AG09319 (cell line): ENCODE results near the gene CD276.

ENCODE experiments used
- DNase-seq: peaks from one replicate; pipeline ENCODE4 v3.0.0-alpha.2; 2010; ENCODE audit warnings: low read depth; ENCODE audit errors: extremely low read depth
- TF ChIP-seq, protein P1 (sequence below): IDR thresholded peaks from 2 replicates; pipeline ENCODE4 v1.5.1; 2011; ENCODE audit warnings: low read depth, mild to moderate bottlenecking, inconsistent platforms, low read length, moderate library complexity

CD276 gene

GRCh38 chr15:73655724-73656123 is 28.5 kb upstream of the CD276 start:
- DNase-seq = no peak
- TF ChIP-seq, protein P1, sequence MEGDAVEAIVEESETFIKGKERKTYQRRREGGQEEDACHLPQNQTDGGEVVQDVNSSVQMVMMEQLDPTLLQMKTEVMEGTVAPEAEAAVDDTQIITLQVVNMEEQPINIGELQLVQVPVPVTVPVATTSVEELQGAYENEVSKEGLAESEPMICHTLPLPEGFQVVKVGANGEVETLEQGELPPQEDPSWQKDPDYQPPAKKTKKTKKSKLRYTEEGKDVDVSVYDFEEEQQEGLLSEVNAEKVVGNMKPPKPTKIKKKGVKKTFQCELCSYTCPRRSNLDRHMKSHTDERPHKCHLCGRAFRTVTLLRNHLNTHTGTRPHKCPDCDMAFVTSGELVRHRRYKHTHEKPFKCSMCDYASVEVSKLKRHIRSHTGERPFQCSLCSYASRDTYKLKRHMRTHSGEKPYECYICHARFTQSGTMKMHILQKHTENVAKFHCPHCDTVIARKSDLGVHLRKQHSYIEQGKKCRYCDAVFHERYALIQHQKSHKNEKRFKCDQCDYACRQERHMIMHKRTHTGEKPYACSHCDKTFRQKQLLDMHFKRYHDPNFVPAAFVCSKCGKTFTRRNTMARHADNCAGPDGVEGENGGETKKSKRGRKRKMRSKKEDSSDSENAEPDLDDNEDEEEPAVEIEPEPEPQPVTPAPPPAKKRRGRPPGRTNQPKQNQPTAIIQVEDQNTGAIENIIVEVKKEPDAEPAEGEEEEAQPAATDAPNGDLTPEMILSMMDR = no peak

DNA sequence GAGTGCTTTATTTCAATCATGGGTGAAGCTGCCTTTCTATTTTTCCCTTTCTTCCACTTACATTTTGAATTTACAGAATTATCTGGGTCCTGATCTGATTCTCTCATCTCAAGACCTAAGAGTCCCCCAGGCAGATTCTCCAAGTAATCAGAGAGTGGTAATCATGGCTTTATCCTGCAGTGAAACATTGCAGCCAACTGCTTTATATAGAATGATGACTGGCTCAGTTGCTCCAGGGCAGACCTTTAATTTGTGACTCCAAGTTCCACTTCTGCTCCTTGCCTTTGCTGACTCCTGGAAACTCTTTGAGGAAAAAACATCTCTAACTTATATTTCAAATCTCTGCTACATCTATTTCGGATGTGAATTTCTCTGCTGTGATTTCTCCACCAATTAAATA is 25.5 kb upstream of the CD276 start:
- TF ChIP-seq, protein P1 = no peak
- no peak for DNase-seq

GRCh38 chr15:73660455-73660854 is 23.7 kb upstream of the CD276 start:
- TF ChIP-seq, protein P1 = no peak
- DNase-seq = no peak

GRCh38 chr15:73674587-73674986 is 9.6 kb upstream of the CD276 start:
- DNase-seq = no peak
- TF ChIP-seq, protein P1 = no peak

- TF ChIP-seq, protein P1 = peak; percentile 86
- DNase-seq = no peak
These were observed 7.0 kb upstream of the CD276 start for GRCh38 chr15:73677146-73677607.

DNA sequence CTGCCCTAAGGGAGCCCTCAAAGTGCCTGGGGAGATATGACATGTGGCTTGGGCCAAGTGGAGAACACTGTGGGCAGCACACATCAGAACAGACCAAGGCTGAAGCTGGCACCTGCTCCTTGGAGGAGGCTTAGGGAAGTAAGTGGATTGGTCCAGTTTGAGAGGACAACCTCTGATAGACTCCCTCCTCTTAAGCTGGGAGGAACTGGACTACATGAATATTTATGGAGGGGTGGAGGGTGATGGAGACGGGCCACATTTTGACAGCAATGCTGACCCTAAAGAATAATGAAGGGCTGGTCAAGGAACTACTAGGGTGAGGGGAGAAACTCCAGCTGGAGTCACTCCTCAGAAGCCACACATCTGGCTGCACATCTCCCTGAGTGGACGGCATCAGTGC is 6.5 kb upstream of the CD276 start:
- no peak for DNase-seq
- TF ChIP-seq, protein P1 = no peak

DNA sequence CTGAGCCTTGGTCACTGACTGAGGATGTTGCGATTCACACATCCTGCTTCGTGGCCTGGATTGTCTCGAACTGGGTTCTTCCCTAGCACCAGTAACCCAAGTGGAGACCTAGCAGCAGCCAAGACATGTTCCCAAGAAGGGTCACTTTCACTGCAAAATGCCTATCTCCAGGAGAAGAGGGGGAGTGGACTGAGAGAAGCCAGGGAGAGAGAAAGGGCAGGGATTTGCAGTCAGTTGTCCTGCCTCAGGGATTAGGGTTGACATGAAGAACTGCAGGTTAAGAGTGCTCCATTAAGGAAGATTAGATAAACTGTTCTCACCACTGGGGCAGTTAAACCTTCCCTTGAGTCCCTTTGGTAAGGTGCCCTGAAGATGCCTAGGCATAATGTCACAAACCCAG is 5.7 kb upstream of the CD276 start:
- TF ChIP-seq, protein P1 = no peak
- no peak for DNase-seq

GRCh38 chr15:73679180-73679579 is 5.0 kb upstream of the CD276 start:
- TF ChIP-seq, protein P1 = no peak
- DNase-seq = no peak
